Measurements from ENCODE around the gene DSE. TPM values are rescaled to one million over a fixed set of nuclear protein-coding genes. Genes with fewer than 3 reads are reported as not detected.
A peak's percentile ranks its signal among the peaks of the same experiment; 100 is the strongest.

The DSE gene
- total and polyA plus RNA-seq, 9 donors: 23.1 to 61.6 (median 40.6) TPM

DNA sequence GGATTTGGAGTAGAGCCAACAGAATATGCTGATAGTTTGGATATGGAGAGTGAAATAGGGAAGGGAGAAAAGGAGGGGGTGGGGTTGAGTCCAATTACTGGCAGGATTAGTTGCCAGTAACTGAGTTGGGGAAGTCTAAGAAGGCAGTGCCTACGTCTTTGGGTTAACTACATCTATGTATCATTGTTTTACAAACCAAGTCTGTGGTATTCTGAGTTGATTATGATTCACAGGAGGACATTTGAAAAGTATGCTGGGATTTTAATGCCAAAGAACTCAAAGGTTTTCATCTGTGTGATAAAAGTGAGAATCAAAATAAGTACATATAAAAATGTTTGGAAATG lies 14.7 kb downstream of the DSE start:
- TF ChIP-seq POLR2A (IDR thresholded peaks at IDR 0.05): no peak
- TF ChIP-seq, protein P1, sequence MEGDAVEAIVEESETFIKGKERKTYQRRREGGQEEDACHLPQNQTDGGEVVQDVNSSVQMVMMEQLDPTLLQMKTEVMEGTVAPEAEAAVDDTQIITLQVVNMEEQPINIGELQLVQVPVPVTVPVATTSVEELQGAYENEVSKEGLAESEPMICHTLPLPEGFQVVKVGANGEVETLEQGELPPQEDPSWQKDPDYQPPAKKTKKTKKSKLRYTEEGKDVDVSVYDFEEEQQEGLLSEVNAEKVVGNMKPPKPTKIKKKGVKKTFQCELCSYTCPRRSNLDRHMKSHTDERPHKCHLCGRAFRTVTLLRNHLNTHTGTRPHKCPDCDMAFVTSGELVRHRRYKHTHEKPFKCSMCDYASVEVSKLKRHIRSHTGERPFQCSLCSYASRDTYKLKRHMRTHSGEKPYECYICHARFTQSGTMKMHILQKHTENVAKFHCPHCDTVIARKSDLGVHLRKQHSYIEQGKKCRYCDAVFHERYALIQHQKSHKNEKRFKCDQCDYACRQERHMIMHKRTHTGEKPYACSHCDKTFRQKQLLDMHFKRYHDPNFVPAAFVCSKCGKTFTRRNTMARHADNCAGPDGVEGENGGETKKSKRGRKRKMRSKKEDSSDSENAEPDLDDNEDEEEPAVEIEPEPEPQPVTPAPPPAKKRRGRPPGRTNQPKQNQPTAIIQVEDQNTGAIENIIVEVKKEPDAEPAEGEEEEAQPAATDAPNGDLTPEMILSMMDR (IDR thresholded peaks at IDR 0.05): no peak
- TF ChIP-seq EP300 (IDR thresholded peaks at IDR 0.05): no peak
- no peaks in the 10 kb centered on the region for H3K27me3 ChIP-seq
- H3K36me3 ChIP-seq: no peaks in the 10 kb centered on the region
- DNase-seq: no peak
- no peak overlapping the region for H3K4me3 ChIP-seq
- no peak overlapping the region for H3K27ac ChIP-seq
- intact Hi-C loops (cut with DNase I): loop anchor here in 1 of 4 donors (10.0 kb wide), 1 partner anchor 59 kb away; no protein-coding TSS in a partner anchor
- no peaks in the 10 kb centered on the region for H3K9me3 ChIP-seq
- WGBS, 3 donors: 19 to 43% (median 19%) methylated on average over 1 of the region's 1 CpG
- H3K4me1 ChIP-seq (ENCODE audit: insufficient read depth): peaks cover 14% of the 10 kb centered on the region

DNA sequence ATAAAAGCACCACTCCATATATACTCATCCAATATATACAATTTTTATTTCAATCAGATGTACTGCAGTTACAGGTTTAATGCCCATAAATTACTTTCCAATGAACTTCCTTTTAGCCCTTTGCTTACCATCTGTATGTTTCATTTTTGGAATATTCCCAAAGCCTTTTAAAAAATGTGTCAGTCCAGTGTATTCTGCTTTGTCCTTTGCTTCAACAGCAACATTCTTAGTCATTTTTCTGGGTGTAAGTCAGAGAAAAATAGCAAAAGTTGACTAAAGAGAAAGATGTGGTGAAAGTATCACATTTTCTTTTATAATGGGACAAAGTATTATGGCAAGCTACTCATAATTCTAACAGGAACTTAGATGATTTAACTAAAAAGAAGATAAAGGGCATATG lies 15.2 kb downstream of the DSE start:
- no peaks in the 10 kb centered on the region for H3K27me3 ChIP-seq
- no peak for DNase-seq
- H3K4me3 ChIP-seq: no peak overlapping the region
- no peaks in the 10 kb centered on the region for H3K36me3 ChIP-seq
- H3K9me3 ChIP-seq: no peaks in the 10 kb centered on the region
- TF ChIP-seq EP300 (IDR thresholded peaks at IDR 0.05) (no peak), POLR2A (IDR thresholded peaks at IDR 0.05) (no peak)
- TF ChIP-seq, protein P1 (IDR thresholded peaks at IDR 0.05): no peak
- H3K4me1 ChIP-seq (ENCODE audit: insufficient read depth): peaks cover 14% of the 10 kb centered on the region
- intact Hi-C loops (cut with DNase I): loop anchor here in 1 of 4 donors (10.0 kb wide), 1 partner anchor 59 kb away; no protein-coding TSS in a partner anchor
- peak overlapping the region in 1 of 2 donors; percentile 19 for H3K27ac ChIP-seq

DNA sequence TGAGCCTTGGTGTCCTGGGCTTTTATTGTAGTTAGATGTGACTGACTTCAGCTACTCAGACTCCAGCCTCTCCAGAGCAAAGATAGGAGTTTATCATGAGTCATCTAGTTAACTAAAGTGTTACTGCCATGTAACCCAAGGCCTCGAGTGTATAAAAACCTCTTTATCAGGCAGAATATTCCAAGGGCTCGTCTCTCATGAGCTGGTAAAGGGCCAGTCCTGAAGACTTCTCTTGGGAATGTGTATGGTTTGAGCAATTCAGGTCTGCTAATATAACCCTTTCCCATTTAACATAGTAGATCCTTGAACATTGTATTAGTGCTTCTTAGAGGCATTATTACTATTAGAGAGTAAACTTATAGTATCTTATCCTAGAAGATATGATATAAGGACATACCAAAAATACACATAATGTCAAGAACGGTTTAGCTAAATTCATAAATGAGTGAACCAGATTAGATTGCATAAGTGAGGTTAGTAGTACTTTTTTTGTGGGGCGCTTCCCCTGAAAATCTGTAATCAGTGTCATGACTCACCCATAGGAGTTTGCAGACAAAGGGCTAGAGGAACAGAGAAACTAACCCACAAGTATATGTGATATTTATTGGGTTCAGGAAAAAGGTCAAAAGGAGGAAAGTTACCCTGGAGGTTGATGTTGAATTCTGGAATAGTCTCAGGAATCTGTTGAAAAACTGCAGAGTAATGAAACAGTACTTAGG lies 16.0 kb downstream of the DSE start:
- H3K4me1 ChIP-seq (ENCODE audit: insufficient read depth): peaks cover 14% of the 10 kb centered on the region
- H3K4me3 ChIP-seq: no peak overlapping the region
- H3K27ac ChIP-seq: peak overlapping the region in 1 of 2 donors; percentile 19
- 13 to 26% (median 16%) methylated on average over 4 of the region's 4 CpGs for WGBS, 3 donors
- intact Hi-C loops (cut with DNase I): loop anchor here in 1 of 4 donors (10.0 kb wide), 1 partner anchor 58 kb away; no protein-coding TSS in a partner anchor
- TF ChIP-seq POLR2A (IDR thresholded peaks at IDR 0.05) (no peak), EP300 (IDR thresholded peaks at IDR 0.05) (no peak)
- TF ChIP-seq, protein P1 (IDR thresholded peaks at IDR 0.05): no peak
- DNase-seq: no peak
- no peaks in the 10 kb centered on the region for H3K36me3 ChIP-seq
- no peaks in the 10 kb centered on the region for H3K9me3 ChIP-seq
- no peaks in the 10 kb centered on the region for H3K27me3 ChIP-seq

DNA sequence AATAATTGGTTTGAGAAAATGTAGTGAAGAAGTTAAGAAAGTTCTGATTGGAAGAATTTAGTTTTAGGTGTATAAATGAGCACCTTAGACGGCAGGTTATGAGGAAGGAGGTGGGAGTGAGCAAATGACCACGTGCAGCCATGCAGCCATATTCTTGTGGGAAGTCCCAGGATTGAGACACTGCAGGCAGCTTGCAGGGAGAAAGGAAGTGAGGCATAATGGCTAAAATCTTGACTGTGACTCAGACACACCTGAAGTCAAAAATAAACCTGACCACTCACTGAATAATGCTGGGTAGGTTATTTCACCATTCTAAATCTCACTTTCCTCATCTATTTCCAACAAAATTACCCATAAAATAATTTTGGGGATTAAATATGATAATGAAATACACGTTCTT lies 16.6 kb downstream of the DSE start:
- intact Hi-C loops (cut with DNase I): loop anchor here in 1 of 4 donors (10.0 kb wide), 1 partner anchor 57 kb away; no protein-coding TSS in a partner anchor
- Histone ChIP-seq H3K36me3 (no peaks in the 10 kb centered on the region), H3K4me1 (ENCODE audit: insufficient read depth) (peaks cover 14% of the 10 kb centered on the region), H3K27ac (peak overlapping the region in 1 of 2 donors; percentile 0), H3K9me3 (no peaks in the 10 kb centered on the region), H3K4me3 (no peak overlapping the region), H3K27me3 (no peaks in the 10 kb centered on the region)
- no peak for TF ChIP-seq POLR2A (IDR thresholded peaks at IDR 0.05)
- TF ChIP-seq EP300 (IDR thresholded peaks at IDR 0.05): no peak
- DNase-seq: no peak
- 63 to 77% (median 63%) methylated on average over 3 of the region's 3 CpGs for WGBS, 3 donors

DNA sequence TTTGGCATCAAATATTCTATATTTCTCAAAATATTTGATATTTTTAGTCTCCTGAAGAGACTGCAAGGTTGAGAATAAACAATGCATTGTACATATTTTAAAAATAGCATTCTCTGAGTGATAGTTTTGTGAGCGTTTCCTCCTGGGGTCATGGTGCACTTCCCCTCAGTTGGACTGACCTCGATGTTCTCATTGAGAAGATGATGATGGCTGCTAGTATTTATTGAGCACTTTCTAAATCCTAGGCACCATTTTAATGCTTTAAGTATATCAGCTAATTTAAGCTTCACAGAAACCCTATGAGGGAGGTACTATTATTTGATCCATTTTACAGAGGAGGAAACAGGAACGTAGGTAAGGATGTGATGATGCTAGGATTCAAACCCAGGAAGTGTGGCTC lies 18.2 kb downstream of the DSE start:
- Histone ChIP-seq H3K36me3 (no peaks in the 10 kb centered on the region), H3K27ac (no peak overlapping the region), H3K4me3 (no peak overlapping the region), H3K4me1 (ENCODE audit: insufficient read depth) (peaks cover 18% of the 10 kb centered on the region), H3K9me3 (no peaks in the 10 kb centered on the region), H3K27me3 (no peaks in the 10 kb centered on the region)
- intact Hi-C loops (cut with DNase I): loop anchor here in 1 of 4 donors (10.0 kb wide), 1 partner anchor 56 kb away; no protein-coding TSS in a partner anchor
- WGBS, 3 donors: 36 to 51% (median 40%) methylated on average over 3 of the region's 3 CpGs
- DNase-seq: no peak
- TF ChIP-seq, protein P1 (IDR thresholded peaks at IDR 0.05): no peak
- TF ChIP-seq EP300 (IDR thresholded peaks at IDR 0.05) (no peak), POLR2A (IDR thresholded peaks at IDR 0.05) (no peak)
